Measurements from ENCODE around the gene MAML3. TPM values are rescaled to one million over a fixed set of nuclear protein-coding genes. Genes with fewer than 3 reads are reported as not detected.

Gene MAML3
- total and polyA plus RNA-seq, 12 donors = 1.1 to 4.6 (median 2.6) TPM

GRCh38 chr4:139886798-139887197, 267.2 kb downstream of the MAML3 start:
- TF ChIP-seq CTCF (IDR thresholded peaks at IDR 0.05) = no peak
- H3K4me1 ChIP-seq = peaks cover 0 to 23% (median 0%) of the 10 kb centered on the region in 9 donors
- no peaks in the 10 kb centered on the region for H3K27me3 ChIP-seq
- DNase-seq (no peak), ATAC-seq (no peak)
- 59 to 82% methylated on average over 8 of the region's 8 CpGs for WGBS, 2 donors
- intact Hi-C loops (cut with DNase I) = loop anchor here in 1 of 10 donors (10.0 kb wide), 1 partner anchor 1208 kb away; no protein-coding TSS in a partner anchor
- H3K36me3 ChIP-seq = peaks cover 0 to 15% (median 0%) of the 10 kb centered on the region in 9 donors
- peak overlapping the region in 3 of 10 donors; percentile 22 to 32 (median 22) for H3K27ac ChIP-seq
- H3K4me3 ChIP-seq = peak overlapping the region in 5 of 10 donors; percentile 1 to 21 (median 6)
- H3K9me3 ChIP-seq = peaks cover 0 to 9% (median 0%) of the 10 kb centered on the region in 11 donors

GRCh38 chr4:139884438-139884837, 269.5 kb downstream of the MAML3 start:
- 95 to 97% methylated on average over 3 of the region's 3 CpGs for WGBS, 2 donors
- TF ChIP-seq CTCF (IDR thresholded peaks at IDR 0.05) = no peak
- no peaks in the 10 kb centered on the region for H3K27me3 ChIP-seq
- DNase-seq (no peak), ATAC-seq (no peak)
- peaks cover 0 to 9% (median 0%) of the 10 kb centered on the region in 11 donors for H3K9me3 ChIP-seq
- H3K27ac ChIP-seq = no peak overlapping the region
- H3K36me3 ChIP-seq = peaks cover 0 to 7% (median 0%) of the 10 kb centered on the region in 9 donors
- H3K4me1 ChIP-seq = peaks cover 0 to 13% (median 0%) of the 10 kb centered on the region in 9 donors
- H3K4me3 ChIP-seq = no peak overlapping the region
- intact Hi-C loops (cut with DNase I) = loop anchor here in 1 of 10 donors (10.0 kb wide), 1 partner anchor 1210 kb away; no protein-coding TSS in a partner anchor

- Histone ChIP-seq H3K4me1 (peaks cover 0 to 13% (median 6%) of the 10 kb centered on the region in 9 donors), H3K4me3 (no peak overlapping the region), H3K27me3 (no peaks in the 10 kb centered on the region), H3K36me3 (no peaks in the 10 kb centered on the region), H3K27ac (no peak overlapping the region), H3K9me3 (peaks cover 0 to 9% (median 0%) of the 10 kb centered on the region in 11 donors)
- no peak for TF ChIP-seq CTCF (IDR thresholded peaks at IDR 0.05)
- intact Hi-C loops (cut with DNase I) = loop anchor here in 1 of 10 donors (10.0 kb wide), 1 partner anchor 1214 kb away; no protein-coding TSS in a partner anchor
- ATAC-seq (no peak), DNase-seq (no peak)
- 93 to 95% methylated on average over 5 of the region's 5 CpGs for WGBS, 2 donors
Observed at GRCh38 chr4:139880841-139881240, 273.1 kb downstream of the MAML3 start.

GRCh38 chr4:139878050-139878449, 275.9 kb downstream of the MAML3 start:
- 79 to 81% methylated on average over 9 of the region's 9 CpGs for WGBS, 2 donors
- Histone ChIP-seq H3K4me3 (no peak overlapping the region), H3K36me3 (no peaks in the 10 kb centered on the region), H3K9me3 (peaks cover 0 to 8% (median 0%) of the 10 kb centered on the region in 11 donors), H3K4me1 (peaks cover 0 to 13% (median 6%) of the 10 kb centered on the region in 9 donors), H3K27me3 (no peaks in the 10 kb centered on the region), H3K27ac (no peak overlapping the region)
- DNase-seq (no peak), ATAC-seq (peak in 3 of 8 donors; percentile 50 to 74 (median 61))
- TF ChIP-seq CTCF (IDR thresholded peaks at IDR 0.05) = peak in 3 of 9 donors; percentile 10 to 29 (median 23)
- intact Hi-C loops (cut with DNase I) = loop anchor here in 1 of 10 donors (10.0 kb wide), 1 partner anchor 123 kb away; no protein-coding TSS in a partner anchor

All from heart right ventricle (tissue), 16 donors.